GOT3 (cell line): ENCODE results near the gene AKT3.

ENCODE experiments used
- DNase-seq: peaks from one replicate; lab custom pipeline; 2025; ENCODE audit warnings: mixed read lengths; lab: John Stamatoyannopoulos, UW

The AKT3 gene

DNA sequence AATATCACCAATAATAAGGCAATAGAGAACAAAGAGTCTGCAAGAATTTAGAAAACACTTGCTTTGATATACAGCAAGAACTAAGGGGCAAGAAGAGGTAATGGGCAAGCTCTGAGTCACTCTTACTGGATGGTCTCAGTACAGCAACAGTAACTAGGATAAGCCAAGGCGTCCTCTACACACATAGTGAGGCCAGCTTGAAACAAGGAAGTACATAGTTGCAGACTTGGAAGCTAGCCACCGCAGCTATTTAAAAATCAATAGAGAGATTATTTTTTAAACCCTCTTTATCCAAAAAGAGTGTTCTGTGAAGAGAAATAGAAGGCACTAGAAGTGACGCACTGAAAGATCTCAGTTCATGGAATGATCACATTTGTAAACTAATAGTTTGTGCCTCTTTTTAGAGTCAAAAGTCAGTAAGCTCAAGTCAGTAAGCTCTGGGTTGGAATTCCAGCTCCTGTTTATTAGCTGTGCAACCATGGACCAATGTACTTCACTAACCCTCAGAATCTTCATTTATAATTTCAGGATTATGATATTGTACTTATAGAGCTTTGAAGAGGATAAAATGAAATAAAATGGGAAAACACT is 118.6 kb downstream of the AKT3 start:
- DNase-seq: no peak

DNA sequence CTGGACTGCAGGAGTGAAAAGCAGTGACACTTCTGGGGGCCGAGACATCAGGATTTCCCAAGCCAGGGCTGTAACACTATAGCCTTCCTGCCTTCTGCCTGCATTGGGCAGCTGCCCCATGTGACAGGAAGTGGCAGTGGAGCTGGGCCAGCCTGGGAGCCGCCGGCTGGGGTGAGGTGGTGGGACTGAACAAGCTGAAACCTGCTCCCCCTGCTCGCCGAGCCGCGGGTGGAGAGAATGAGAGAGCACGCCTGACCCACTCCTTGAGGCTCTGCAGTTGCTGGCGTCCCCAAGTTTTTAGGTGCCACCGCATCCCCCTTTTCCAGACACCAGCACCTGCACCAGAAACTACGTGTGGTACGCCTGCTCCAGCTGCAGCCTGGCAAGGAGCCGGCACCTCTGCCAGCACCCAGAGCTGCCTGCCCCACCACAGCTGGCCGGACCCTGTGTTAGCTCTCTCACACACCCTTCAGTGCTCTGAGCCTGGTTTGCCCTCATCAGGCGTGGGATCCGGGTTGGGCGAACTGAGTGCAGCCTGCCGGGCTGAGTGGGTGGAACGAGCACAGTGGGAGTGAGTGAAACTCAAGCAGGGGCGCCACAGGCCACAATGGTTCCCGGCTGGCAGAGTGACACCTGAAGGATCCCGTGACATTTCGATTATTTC is 119.4 kb downstream of the AKT3 start:
- no peak for DNase-seq

DNA sequence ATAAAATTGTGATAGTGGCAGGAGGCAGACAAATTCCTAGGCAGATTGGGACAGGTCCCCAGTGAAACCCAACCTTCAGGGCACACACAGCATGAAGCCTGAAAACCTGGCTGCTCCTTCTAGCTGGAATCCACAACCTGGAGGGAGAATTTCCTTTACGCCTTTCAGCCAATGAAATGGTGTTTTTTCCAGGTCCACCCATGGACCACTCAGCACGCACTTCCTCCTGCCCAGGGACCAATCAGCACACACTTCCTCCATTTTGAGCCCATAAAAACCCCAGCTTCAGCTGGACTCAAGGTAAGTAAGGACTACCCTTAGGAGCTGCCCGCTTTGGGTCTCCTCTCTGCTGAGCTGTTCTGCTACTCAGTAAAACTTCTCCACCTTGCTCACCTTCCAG is 120.1 kb downstream of the AKT3 start:
- no peak for DNase-seq

DNA sequence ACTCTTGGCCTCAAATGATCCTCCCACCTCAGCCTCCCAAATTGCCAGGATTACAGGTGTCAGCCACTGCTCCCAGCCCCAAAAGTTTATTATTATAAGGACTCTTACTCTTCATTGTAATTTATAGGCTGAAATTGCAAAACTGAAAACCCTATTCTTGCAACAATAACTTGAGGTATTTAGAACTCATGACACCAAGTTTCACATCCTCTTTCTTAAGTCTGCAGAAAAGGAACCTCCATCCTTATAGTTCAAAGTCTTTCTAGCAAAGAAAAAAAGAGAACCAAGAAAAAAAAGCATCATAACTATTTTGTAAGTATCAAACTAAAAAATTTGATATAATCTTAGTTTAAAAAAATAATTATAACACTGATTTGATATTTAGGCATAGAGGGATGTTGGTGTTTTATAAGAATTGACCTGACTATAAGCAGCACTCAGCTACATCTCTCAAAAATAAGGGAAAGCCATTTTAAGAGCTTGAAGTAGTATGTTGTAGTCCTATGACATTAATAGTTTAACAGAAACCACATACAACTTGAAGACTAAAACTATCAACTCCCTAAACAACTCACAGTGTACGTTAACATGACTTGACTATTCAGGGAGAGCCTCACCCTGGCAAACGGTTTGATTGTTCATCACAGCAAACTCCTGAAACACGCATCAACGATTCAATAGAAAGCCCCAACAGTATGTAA is 122.4 kb downstream of the AKT3 start:
- no peak for DNase-seq

DNA sequence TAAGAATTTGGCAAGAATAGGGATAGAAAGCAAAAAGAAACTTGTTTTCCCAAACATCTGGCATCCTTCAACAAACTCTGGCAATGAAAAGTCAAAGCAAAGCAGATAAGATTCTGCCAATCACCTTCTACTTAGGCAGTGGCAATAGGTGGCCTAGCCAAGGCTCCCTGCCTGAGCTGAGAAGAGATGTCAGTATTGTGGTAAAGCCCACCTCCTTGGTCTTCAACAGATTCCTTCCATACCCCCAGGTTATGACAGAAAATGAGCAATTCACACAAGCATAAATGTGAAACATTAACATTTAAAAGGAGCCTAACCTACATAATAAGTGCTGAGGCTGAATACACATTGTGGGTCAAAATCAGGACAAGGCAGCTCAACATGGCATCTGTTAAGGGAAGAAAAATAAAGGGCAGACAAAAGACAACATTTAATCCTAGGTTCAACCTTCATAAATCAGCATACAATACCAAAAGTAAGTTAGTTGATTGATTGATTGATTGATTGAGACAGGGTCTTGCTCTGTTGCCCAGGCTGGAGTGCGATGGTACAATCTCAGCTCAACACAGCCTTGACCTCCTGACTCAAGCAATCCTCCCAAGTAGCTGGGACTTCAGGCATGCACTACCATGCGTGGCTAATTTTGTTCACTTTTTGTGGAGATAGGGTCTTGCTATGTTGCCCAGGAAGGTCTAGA is 123.1 kb downstream of the AKT3 start:
- no peak for DNase-seq

DNA sequence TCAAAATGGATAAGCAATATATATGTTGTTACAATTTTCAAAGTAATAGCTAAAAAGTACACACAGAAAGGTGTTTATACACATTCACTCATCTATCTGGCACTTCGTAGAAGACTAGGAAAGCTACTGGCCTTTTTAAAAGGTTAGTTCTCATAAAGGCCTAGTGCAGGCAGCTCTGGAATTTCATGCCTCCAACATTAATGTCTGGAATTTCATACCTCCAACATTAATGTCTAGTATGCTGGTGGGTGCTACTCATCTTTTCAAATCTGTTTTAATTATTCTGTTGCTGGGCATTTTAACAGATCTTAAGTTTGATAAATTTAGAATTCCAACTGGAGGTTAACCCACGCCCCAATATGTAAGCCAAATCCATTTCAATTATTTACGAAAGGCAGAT is 124.2 kb downstream of the AKT3 start:
- DNase-seq: no peak

DNA sequence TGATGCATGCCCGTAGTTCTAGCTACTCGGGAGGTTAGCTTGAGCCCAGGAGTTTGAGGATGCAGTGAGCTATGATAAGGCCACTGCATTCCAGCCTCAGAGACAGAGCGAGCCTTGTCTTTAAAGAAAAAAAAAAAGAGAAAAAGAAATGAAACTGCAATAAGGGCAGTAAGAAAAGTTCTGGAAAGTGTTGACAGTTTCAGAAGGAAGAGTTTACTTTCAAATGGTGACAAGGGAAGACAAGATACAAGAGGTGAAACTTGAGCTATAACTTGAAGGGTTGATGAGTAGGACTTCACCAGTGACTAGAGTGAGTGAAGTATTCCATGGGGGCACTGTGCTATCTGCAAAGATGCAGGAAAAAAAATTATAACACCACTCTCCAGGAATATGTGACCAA is 125.0 kb downstream of the AKT3 start:
- DNase-seq: no peak

DNA sequence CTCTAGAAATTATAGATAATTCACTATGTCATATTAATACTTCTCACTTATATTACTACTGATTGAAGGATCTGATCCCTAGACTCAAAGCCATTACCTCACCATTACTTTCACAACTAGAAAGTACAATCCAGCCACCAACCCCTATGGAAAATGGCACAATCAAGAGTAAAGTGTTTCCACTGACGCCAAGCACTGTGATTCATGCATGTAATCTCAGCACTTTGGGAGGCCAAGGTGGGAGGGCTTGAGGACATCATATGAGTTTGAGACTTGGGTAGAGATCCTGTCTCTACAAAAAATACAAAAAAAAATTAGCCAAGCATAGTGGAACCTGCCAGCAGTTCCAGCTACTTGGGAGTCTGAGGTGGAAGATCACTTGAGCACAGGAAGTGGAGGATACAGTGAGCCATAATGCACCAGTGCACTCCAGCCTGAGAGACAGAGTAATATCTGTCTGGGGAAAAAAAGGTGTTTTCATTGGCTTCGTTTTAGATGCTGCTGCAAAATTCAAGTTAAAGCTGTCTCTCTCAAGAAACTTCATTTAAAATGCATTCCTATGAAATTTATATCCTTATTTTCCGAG is 126.5 kb downstream of the AKT3 start:
- DNase-seq: no peak

DNA sequence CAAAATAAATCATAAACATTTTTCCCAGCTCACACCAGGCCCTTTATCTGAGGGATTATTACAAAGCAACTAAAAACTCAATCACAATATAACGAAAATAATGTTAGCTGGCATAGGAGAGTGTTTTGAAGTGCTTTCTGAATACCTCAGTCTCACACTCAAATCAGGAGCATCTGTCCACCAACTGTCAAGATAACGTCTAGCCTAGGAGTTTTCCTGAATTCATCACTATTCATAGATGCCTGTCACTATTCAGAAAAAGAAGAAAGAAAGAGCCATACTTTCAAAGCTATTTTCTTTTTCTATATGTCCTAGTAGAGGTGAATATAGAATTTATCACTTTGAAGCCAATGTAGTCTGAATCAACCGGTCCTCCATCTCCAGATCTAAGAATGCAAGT is 127.0 kb downstream of the AKT3 start:
- no peak for DNase-seq

DNA sequence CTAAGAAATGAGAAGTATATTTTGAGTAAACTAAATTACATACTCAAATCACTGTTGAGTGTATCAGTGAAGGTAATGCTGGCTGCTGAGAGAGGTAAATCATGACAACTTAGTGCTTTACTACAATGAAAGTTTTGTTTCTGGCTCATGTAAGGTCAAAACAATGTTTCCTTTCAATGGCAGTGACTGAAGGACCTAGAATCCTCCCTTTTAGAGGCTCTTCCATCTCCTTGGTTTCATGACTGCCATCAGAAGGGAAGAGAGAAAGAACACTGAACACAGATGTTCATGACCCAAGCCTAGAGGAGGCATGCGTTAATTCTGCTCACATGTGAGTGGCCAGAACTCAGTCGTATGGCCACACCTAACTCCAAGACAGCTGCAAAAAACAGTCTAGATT is 130.6 kb downstream of the AKT3 start:
- no peak for DNase-seq

DNA sequence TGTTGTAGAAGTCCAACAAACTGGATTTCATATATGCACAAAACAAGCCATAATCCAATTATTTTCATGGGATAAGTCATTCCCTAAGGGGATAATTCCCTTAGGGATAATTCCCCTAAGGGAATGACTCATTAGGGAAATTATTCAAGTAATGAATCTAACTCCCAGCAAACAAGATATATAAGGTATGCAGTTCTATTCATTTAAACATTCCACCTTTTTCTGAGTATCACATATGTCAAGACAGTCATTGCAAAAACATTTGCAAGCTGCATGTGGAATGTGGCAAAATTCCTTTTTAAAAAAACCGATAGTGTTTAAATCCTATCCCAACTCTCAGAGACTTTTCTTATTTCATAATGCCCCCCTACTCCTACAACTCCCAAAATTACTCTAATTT is 131.2 kb downstream of the AKT3 start:
- DNase-seq: no peak

DNA sequence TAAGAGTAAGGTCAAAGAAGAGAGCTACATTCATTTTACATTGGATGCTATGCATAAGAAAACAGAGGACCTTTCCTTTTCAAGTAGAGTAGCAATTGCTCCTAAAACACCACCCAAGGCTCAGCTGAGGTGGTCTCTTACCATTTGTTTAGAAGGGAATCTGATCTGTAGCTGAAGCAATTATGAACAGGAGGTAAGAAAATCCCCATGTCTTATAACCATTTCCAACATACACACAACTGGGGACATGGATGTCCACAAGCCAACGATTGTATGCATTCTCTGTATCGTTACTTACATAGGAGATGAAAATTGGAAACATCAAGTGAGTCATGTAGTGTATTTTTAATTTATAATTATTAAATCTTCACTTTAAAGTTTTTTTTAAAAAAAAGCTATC is 132.0 kb downstream of the AKT3 start:
- DNase-seq: no peak

DNA sequence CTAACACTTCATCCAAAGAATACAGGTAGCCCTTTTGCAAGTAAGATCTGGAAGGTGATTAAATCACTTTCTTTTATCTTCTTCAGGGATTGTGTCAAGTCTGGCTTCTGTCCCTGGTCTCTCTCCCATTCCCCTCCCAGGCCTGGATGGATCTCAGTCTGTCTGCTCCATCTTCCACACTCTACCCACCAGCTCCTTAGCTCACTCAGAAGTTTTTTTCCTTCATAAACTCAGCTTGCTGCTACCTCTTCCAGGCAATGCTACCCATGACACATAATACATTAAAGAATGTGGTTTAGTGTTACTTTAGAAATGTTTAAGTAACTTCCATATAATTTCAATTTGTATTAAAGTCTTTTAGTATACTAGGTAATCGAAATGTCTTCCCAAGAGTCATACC is 133.1 kb downstream of the AKT3 start:
- DNase-seq: no peak

DNA sequence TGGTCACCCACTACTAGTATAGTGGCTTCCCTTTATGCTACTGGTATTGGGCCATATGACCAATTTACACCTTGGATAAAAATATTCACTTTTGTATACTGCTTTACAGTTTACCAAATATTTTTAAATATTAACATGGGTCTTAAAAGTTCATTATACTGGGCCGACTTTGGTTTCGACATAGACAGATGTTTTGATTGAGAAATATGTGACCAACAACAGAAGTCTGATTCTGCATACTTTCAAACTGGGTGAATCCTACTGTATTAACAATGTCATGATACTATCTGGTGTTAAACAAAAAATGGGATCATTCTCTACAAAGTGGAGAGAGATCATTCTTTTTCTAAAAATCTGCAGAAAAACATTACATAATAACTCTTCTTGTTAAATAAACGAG is 134.8 kb downstream of the AKT3 start:
- DNase-seq: no peak

DNA sequence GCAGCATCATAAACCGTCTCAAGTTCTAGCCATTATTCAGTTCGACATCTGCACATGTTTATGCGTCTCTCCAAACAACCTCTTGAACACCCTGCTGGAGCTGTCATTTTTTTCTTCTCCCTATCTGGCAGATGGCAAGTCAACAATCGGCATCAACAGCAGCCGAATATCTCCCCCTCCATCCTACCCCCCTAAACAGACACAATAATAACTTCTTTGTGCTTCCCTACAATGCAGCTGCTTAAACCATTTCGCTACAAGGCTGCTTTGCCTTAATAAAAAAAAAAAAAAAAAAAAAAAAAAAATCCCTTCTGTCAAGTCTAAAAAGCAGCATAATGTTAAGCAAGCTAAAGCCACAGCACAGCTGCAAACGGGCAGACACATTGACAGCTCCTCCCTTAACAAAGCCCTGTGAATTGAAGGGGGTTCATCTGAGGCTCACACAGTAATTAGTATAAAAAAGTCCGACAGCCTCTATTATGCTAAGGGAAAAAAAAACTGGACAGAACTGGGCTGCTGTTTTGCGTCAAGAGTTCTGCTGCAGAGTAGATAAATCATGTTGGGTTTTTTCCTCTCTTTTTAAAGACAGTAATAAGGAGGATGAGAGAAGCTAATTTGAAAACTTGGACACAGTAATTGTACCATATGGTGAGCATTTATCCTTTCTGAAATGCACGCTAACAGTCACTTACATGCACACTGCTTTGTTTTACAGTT is 136.4 kb downstream of the AKT3 start:
- no peak for DNase-seq

DNA sequence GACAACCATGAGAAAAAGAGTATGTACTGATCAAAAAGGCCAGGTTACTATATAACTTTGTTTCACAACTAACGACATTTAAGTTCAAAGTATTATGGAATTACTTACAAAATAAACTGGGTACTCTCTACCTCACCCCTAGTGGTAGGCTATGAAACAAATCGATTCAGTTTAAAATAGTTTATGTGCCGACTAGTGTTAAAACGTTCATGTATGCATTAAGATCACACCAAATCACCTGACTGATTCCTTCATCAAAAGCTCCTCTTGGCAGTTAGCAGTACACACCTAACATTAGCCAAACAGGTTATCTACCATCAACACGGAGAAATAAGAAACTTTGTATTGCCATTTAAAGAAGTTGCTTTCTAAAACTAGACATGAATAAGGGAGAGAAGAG is 137.1 kb downstream of the AKT3 start:
- no peak for DNase-seq

DNA sequence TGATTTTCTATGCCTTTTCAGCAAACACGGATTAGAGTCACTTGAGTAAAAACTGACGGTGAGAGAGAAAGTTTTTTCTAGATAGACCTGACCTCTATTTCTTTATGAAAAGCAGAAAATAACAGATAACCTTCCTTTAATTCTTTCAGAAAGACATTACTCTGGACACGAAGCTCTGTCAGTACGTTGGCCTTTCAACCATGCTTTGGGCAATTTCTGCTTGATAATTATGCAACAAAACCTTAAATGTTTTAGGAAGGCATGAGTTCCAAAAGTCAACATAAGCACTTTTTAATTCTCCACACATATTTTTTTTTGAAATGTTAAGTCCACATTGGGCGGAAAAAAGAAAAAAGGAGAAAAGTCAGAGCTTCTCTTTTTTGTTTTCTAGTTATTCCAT is 137.8 kb downstream of the AKT3 start:
- no peak for DNase-seq

DNA sequence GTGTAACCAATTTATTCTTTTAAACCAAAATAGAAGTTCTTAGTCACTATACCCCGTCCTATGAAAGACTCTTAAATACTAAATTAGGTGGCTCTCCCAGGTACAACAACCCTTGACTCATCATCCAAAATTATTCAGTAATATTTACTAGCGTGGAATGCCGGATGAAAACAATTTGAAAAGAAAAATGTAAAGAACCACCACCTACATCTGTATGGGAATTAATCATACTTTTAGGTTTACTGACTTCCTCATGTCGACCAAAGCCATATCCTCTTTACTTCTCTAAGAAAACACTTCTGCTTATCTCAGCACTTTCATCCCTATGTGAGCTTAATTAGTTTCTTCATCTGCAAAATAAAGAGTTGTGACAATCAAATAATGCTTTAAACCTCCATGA is 139.6 kb downstream of the AKT3 start:
- no peak for DNase-seq

DNA sequence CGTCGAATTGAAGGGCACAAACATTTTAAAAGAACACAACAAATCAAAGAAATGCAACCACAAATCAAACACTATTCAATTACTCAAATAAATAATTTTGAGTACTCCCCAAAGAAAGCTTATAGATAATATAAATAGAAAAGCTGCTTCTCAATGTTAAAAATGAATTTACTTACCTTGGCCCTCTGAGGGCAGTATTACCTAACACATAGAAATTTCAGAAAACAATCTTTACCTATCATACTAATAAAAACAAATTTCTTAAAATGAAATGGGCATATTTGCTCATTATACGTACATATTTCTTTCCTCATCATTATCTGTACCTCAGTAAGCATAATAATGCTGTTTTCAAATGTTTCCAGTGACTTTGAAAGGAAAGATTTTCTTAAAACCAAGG is 141.8 kb downstream of the AKT3 start:
- no peak for DNase-seq

DNA sequence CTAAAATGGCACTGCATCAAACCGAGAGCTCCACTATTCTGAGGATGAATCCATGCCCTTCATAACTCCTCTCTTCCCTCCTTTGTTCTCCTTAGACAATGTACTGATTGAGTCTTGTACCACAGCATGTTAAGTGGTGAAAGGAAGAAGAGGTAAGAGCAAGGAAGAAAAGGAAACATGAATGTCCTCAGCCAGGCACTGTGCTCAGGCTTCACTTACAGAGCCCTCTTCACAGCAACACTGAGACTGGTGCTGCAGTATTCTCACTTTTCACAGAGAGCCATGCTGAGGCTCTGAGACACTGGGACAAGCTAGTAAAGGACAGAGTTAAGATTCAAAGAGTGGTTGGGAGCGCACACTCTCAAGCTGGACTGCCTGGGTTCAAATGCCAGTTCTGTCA is 143.5 kb downstream of the AKT3 start:
- DNase-seq: no peak

DNA sequence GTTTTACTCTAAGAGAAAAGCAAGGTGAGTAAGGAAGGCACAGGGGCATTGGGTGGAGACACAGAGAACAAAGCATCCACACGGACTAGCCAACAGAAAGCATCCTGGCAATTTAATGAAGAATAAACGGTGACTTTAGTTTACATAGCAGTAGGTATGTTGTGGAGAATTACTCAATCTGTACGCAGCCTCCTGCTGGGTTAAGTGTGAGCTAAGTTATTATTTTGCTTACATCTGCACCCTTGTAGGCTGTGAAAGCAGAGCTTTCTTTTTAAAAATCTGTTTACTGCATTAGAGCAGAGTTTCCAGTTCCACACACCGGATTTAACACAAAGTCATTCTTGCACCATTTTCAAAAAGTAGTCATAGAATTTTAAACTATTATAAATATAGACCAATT is 144.5 kb downstream of the AKT3 start:
- no peak for DNase-seq

DNA sequence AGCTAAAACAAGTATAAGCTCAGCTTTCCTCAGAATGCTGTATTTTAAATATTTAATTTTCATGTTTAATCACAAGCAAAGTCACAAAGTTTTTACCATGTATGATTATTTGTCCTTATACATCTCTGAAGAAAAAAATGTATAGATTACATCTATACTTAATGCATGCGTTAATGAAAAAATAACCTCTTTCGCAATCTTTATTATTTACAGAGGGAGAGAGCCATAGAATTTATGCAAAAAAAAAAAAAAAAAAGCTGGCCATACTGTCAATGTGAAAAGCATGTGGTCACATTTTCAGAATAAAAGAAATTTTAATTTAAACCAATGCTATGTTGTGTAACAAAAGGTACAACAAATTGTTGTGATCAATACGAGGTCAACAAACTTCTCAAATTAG is 148.2 kb downstream of the AKT3 start:
- no peak for DNase-seq
